Right renal pelvis (tissue), 4 donors: Measurements from ENCODE around the gene PCSK6. TPM values are rescaled to one million over a fixed set of nuclear protein-coding genes. Genes with fewer than 3 reads are reported as not detected.
"Not testable (repeated sequence)": the region's sequence is repeated elsewhere in the genome, so short reads cannot be mapped to it uniquely, and the experiment has no call there.

Experiments
- DNase-seq, 4 donors: peaks; one replicate each; pipeline ENCODE4 v3.0.0-alpha.2; 2013; ENCODE audit warnings: low read depth in 4 of 4, low spot score in 3 of 4, missing footprints in 1 of 4
- polyA plus RNA-seq, 4 donors: library from polyadenylated mRNA; unstranded; fragments of 120-200 nt; gene quantifications; one replicate each; pipeline ENCODE4 v1.2.1, GENCODE V29; 2013; ENCODE audit not compliant: insufficient read length in 4 of 4

PCSK6 gene
- polyA plus RNA-seq, 4 donors, result 6.7 to 9.4 (median 7.1) TPM

- no peak for DNase-seq
Measured at GRCh38 chr15:101437209-101437608, 52.3 kb downstream of the PCSK6 start.

GRCh38 chr15:101436526-101436925 is 53.0 kb downstream of the PCSK6 start:
- no peak for DNase-seq

- no peak for DNase-seq
Measured at GRCh38 chr15:101435761-101436160, 53.7 kb downstream of the PCSK6 start.

- no peak for DNase-seq
Measured at GRCh38 chr15:101434032-101434920, 55.2 kb downstream of the PCSK6 start.

- DNase-seq, result no peak
Measured at GRCh38 chr15:101433396-101433795, 56.1 kb downstream of the PCSK6 start.

- DNase-seq, result no peak
Measured at GRCh38 chr15:101432982-101433381, 56.5 kb downstream of the PCSK6 start.

GRCh38 chr15:101431748-101432147 is 57.8 kb downstream of the PCSK6 start:
- no peak for DNase-seq

- DNase-seq, result no peak
Measured at GRCh38 chr15:101431301-101431700, 58.2 kb downstream of the PCSK6 start.

- no peak for DNase-seq
Measured at GRCh38 chr15:101429646-101430045, 59.9 kb downstream of the PCSK6 start.

- no peak for DNase-seq
Measured at GRCh38 chr15:101429191-101429590, 60.3 kb downstream of the PCSK6 start.

- DNase-seq, result no peak
Measured at GRCh38 chr15:101428758-101429157, 60.7 kb downstream of the PCSK6 start.

- no peak for DNase-seq
Measured at GRCh38 chr15:101427606-101428487, 61.7 kb downstream of the PCSK6 start.

- DNase-seq, result no peak
Measured at GRCh38 chr15:101426761-101427333, 62.7 kb downstream of the PCSK6 start.

GRCh38 chr15:101425787-101426365 is 63.6 kb downstream of the PCSK6 start:
- DNase-seq, result no peak

- DNase-seq, result no peak
Measured at GRCh38 chr15:101424984-101425383, 64.5 kb downstream of the PCSK6 start.

GRCh38 chr15:101420232-101420631 is 69.3 kb downstream of the PCSK6 start:
- DNase-seq, result no peak

- DNase-seq, result not testable (repeated sequence)
Measured at GRCh38 chr15:101416475-101416874, 73.0 kb downstream of the PCSK6 start.

- no peak for DNase-seq
Measured at GRCh38 chr15:101413239-101413638, 76.3 kb downstream of the PCSK6 start.

- DNase-seq, result no peak
Measured at GRCh38 chr15:101411581-101411980, 77.9 kb downstream of the PCSK6 start.

GRCh38 chr15:101411085-101411484 is 78.4 kb downstream of the PCSK6 start:
- DNase-seq, result no peak

- no peak for DNase-seq
Measured at GRCh38 chr15:101410612-101411011, 78.9 kb downstream of the PCSK6 start.
